Measurements from ENCODE around the gene ELMO1.

DNA sequence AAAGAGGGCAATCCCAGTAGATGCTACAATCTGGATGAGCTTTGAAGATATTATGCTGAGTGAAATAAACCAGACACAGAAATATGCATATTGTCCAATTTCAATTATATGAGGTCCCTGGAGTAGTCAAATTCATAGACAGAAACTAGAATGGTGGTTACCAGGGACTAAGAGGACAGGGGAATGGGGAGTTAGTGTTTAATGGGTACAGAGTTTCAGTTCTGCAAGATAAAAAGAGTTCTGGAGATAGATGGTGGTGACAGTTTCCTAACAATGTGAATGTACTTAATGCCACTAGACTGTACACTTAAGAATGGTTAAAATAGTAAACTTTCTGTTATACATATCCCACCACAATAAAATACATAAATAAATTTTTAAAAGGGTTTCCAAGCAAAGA lies 236.6 kb downstream of the ELMO1 start:
- TF ChIP-seq, protein P1, sequence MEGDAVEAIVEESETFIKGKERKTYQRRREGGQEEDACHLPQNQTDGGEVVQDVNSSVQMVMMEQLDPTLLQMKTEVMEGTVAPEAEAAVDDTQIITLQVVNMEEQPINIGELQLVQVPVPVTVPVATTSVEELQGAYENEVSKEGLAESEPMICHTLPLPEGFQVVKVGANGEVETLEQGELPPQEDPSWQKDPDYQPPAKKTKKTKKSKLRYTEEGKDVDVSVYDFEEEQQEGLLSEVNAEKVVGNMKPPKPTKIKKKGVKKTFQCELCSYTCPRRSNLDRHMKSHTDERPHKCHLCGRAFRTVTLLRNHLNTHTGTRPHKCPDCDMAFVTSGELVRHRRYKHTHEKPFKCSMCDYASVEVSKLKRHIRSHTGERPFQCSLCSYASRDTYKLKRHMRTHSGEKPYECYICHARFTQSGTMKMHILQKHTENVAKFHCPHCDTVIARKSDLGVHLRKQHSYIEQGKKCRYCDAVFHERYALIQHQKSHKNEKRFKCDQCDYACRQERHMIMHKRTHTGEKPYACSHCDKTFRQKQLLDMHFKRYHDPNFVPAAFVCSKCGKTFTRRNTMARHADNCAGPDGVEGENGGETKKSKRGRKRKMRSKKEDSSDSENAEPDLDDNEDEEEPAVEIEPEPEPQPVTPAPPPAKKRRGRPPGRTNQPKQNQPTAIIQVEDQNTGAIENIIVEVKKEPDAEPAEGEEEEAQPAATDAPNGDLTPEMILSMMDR (IDR thresholded peaks at IDR 0.05) = no peak
- TF ChIP-seq POLR2A (IDR thresholded peaks at IDR 0.05) = no peak
- no peak for TF ChIP-seq POLR2AphosphoS5 (IDR thresholded peaks at IDR 0.05)

Measured in transverse colon (tissue), 4 donors.